ENCODE data around the gene DSC1.

DNA sequence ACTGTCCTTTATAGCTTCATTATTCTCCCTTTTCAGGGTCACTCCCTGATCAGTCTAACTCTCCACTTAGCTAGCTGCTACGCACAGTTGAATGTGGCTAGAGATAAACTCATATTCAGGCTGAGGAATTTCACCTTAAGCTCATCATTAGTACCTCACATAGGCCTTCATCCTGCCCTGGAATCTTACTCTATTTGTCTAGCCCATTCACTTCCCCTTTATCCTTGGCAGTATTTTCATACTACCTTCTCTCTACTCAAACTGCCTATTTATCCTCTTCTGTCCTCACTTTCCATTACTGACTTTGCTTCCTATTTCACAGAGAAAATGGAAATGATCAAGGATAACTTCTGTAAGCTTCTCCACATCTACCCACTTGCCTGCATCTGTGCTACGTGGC lies 49.9 kb downstream of the DSC1 start:
- TF ChIP-seq NFE2L2 (IDR thresholded peaks at IDR 0.05; ENCODE audit: low read length) (no peak), SP2 (CRISPR knock-in tag; IDR thresholded peaks at IDR 0.05) (no peak), SIN3A (IDR thresholded peaks at IDR 0.05; ENCODE audit: borderline replicate concordance, low read depth, low read length) (no peak), CHCHD3 (CRISPR knock-in tag; IDR thresholded peaks at IDR 0.05) (no peak), TAF1 (CRISPR knock-in tag; IDR thresholded peaks at IDR 0.05) (no peak), KDM5A (IDR thresholded peaks at IDR 0.05; ENCODE audit: borderline replicate concordance, low read length) (no peak), TCF12 (IDR thresholded peaks at IDR 0.05) (no peak), TCF12 (CRISPR knock-in tag; IDR thresholded peaks at IDR 0.05) (no peak), EZH2 (conservative IDR thresholded peaks at IDR 0.05; ENCODE audit: low read depth, low read length) (no peak), ELF1 (CRISPR knock-in tag; IDR thresholded peaks at IDR 0.05) (no peak), RNF2 (conservative IDR thresholded peaks at IDR 0.05; ENCODE audit: low read depth) (no peak)
- TF ChIP-seq, protein P1, sequence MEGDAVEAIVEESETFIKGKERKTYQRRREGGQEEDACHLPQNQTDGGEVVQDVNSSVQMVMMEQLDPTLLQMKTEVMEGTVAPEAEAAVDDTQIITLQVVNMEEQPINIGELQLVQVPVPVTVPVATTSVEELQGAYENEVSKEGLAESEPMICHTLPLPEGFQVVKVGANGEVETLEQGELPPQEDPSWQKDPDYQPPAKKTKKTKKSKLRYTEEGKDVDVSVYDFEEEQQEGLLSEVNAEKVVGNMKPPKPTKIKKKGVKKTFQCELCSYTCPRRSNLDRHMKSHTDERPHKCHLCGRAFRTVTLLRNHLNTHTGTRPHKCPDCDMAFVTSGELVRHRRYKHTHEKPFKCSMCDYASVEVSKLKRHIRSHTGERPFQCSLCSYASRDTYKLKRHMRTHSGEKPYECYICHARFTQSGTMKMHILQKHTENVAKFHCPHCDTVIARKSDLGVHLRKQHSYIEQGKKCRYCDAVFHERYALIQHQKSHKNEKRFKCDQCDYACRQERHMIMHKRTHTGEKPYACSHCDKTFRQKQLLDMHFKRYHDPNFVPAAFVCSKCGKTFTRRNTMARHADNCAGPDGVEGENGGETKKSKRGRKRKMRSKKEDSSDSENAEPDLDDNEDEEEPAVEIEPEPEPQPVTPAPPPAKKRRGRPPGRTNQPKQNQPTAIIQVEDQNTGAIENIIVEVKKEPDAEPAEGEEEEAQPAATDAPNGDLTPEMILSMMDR (CRISPR knock-in tag; IDR thresholded peaks at IDR 0.05) = no peak
- TF ChIP-seq, protein P2, sequence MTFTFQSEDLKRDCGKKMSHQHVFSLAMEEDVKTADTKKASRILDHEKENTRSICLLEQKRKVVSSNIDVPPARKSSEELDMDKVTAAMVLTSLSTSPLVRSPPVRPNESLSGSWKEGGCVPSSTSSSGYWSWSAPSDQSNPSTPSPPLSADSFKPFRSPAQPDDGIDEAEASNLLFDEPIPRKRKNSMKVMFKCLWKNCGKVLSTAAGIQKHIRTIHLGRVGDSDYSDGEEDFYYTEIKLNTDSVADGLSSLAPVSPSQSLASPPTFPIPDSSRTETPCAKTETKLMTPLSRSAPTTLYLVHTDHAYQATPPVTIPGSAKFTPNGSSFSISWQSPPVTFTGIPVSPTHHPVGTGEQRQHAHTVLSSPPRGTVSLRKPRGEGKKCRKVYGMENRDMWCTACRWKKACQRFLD (CRISPR knock-in tag; IDR thresholded peaks at IDR 0.05; ENCODE audit: borderline replicate concordance) = no peak
- TF ChIP-seq, protein P3, sequence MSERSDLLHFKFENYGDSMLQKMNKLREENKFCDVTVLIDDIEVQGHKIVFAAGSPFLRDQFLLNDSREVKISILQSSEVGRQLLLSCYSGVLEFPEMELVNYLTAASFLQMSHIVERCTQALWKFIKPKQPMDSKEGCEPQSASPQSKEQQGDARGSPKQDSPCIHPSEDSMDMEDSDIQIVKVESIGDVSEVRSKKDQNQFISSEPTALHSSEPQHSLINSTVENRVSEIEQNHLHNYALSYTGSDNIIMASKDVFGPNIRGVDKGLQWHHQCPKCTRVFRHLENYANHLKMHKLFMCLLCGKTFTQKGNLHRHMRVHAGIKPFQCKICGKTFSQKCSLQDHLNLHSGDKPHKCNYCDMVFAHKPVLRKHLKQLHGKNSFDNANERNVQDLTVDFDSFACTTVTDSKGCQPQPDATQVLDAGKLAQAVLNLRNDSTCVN (CRISPR knock-in tag; IDR thresholded peaks at IDR 0.05; ENCODE audit: borderline replicate concordance) = no peak
- TF ChIP-seq, protein P4, sequence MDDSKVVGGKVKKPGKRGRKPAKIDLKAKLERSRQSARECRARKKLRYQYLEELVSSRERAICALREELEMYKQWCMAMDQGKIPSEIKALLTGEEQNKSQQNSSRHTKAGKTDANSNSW (CRISPR knock-in tag; IDR thresholded peaks at IDR 0.05; ENCODE audit: borderline replicate concordance) = no peak

All from HepG2 (cell line).